Activated T-cell treated with anti-CD3 and anti-CD28 coated beads, Interleukin-2, amount 50 U/mL, for 4 hours (primary cell): Measurements from ENCODE around the gene SRPK3. TPM values are rescaled to one million over a fixed set of nuclear protein-coding genes. Genes with fewer than 3 reads are reported as not detected.
"Not testable (repeated sequence)": the region's sequence is repeated elsewhere in the genome, so short reads cannot be mapped to it uniquely, and the experiment has no call there.

ENCODE experiments used
- ATAC-seq, 2 donors: fragments of 200-7000 bp; cut with Tn5 transposase; one replicate each; pipeline ENCODE4 v1.10.0; 2021
- DNase-seq: peaks from one replicate; pipeline ENCODE4 v3.0.0-alpha.2; 2020
- H3K27me3 Mint-ChIP-seq: one replicate; pipeline ENCODE4 v1.8.0; 2021; ENCODE audit warnings: low read depth, mixed read lengths
- H3K36me3 Mint-ChIP-seq: one replicate; pipeline ENCODE4 v1.8.0; 2022; ENCODE audit warnings: mixed read lengths; ENCODE audit not compliant: insufficient read depth
- H3K4me1 Mint-ChIP-seq: one replicate; pipeline ENCODE4 v1.8.0; 2021; ENCODE audit warnings: low read depth, mixed read lengths
- H3K4me3 Mint-ChIP-seq: one replicate; pipeline ENCODE4 v1.8.0; 2021; ENCODE audit warnings: mild to moderate bottlenecking, moderate library complexity, mixed read lengths
- H3K9me3 Mint-ChIP-seq: one replicate; pipeline ENCODE4 v1.8.0; 2021; ENCODE audit warnings: mixed read lengths
- total RNA-seq, 3 donors: library from RNA; stranded (reverse); gene quantifications; one replicate each; pipeline ENCODE4 v1.2.1, GENCODE V29; 2021

The SRPK3 gene
- total RNA-seq, 3 donors from 2014 or later: not detected

- peak; percentile 41 to 73 for ATAC-seq
- peaks cover 37% of the 10 kb centered on the region for H3K4me1 Mint-ChIP-seq
- no peaks in the 10 kb centered on the region for H3K36me3 Mint-ChIP-seq
- peak overlapping the region; percentile 35 for H3K4me3 Mint-ChIP-seq
- H3K9me3 Mint-ChIP-seq: no peaks in the 10 kb centered on the region
- DNase-seq: no peak
- no peaks in the 10 kb centered on the region for H3K27me3 Mint-ChIP-seq
These were observed 36.2 kb downstream of the SRPK3 start for GRCh38 chrX:153816831-153817690.

- not testable (repeated sequence) for DNase-seq, H3K36me3 Mint-ChIP-seq, ATAC-seq, H3K4me3 Mint-ChIP-seq, H3K27me3 Mint-ChIP-seq, H3K9me3 Mint-ChIP-seq
- peaks cover 44% of the 10 kb centered on the region for H3K4me1 Mint-ChIP-seq
These were observed 37.2 kb downstream of the SRPK3 start for GRCh38 chrX:153818064-153818463.

DNA sequence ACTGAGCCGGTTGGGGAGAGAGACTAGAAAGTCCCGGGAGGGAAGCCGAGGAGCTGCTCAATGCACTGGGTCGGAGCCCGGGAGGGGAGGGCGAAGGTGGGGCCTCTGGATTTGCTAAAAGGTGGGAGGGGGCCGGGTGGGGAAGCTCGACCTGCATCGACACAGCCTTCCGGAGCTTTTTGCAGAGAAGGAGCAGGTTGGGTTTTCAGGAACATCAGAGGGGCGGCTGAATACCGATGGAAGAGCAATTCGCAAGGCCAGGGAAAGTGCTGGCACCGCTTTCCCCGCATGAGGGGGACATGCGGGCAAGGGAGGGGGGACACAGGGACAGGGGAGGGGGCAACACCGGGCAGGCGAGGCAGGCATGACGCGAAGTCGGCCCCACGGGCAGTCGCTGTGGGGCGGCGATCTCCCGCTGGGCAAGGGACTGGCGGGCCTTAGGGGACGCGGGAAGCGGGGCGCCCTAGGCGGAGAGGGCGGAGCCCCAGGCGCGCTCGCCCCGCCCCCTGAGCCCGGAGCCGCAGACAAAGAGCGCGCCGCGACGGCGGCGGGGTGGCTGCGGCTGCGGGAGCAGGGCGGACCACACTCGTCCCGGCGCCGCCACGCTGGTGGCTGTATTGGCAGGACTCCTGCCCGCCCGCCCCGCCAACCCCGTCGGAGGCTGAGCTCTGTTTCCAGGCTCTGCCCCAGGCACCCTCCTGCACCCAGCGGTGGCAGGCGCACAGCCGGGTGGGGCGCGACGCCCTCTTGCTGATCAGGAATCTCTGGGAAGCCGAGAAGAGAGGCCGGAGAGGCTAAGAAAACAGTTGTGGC is 37.9 kb downstream of the SRPK3 start:
- Mint-ChIP-seq H3K9me3 (no peaks in the 10 kb centered on the region), H3K27me3 (no peaks in the 10 kb centered on the region), H3K36me3 (no peaks in the 10 kb centered on the region), H3K4me1 (peaks cover 47% of the 10 kb centered on the region), H3K4me3 (peak overlapping the region; percentile 64)
- ATAC-seq: peak; percentile 87 to 91
- peak; percentile 41 for DNase-seq

- no peak for DNase-seq
- Mint-ChIP-seq H3K4me3 (peak overlapping the region; percentile 64), H3K4me1 (peaks cover 48% of the 10 kb centered on the region), H3K27me3 (no peaks in the 10 kb centered on the region), H3K9me3 (no peaks in the 10 kb centered on the region), H3K36me3 (no peaks in the 10 kb centered on the region)
- ATAC-seq: peak in 1 of 2 donors; percentile 8
These were observed 38.7 kb downstream of the SRPK3 start for GRCh38 chrX:153819384-153820040.

DNA sequence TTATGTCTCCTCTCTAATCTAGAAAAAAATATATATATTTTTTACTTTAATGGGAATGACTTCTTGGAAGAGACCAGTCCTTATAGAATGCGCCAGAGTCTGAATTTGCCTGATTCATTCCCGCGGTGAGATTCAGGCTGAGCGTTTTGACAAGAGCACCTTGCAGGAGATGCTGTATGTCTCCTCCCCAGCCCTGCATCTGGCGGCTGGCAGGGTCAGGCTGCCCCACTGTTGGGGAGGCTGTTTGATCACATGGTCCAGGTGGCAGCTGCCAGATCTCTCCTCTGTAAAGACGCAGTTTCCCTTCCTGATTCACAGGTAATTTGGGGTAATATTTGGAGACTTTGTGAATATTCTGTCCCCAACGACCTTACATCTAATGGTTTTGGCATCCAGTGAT is 39.8 kb downstream of the SRPK3 start:
- Mint-ChIP-seq H3K27me3 (no peaks in the 10 kb centered on the region), H3K4me1 (peaks cover 41% of the 10 kb centered on the region), H3K4me3 (no peak overlapping the region), H3K36me3 (no peaks in the 10 kb centered on the region), H3K9me3 (no peaks in the 10 kb centered on the region)
- DNase-seq (no peak), ATAC-seq (no peak)

DNA sequence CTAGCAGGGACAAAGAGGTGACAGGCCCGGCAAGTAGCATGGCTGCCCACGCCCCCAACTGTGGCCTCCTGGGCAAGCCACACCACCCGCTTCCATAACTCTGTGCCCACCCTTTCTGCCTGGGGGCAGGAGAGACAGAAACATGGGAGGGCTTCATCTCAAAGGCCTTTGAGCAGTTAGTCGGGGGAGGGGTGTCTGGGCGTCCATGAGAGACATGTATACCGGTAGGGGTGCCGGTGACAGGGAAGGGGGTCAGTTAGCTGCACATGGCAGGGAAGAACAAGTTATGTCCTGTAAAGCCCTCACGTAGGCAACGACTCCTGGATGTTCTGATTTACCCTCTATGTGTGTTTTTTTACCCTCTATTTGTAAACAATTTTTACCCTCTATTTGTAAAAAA is 40.2 kb downstream of the SRPK3 start:
- H3K27me3 Mint-ChIP-seq: no peaks in the 10 kb centered on the region
- no peak overlapping the region for H3K4me3 Mint-ChIP-seq
- ATAC-seq (no peak), DNase-seq (no peak)
- H3K9me3 Mint-ChIP-seq: no peaks in the 10 kb centered on the region
- peaks cover 41% of the 10 kb centered on the region for H3K4me1 Mint-ChIP-seq
- no peaks in the 10 kb centered on the region for H3K36me3 Mint-ChIP-seq

GRCh38 chrX:153824348-153824747 is 43.5 kb downstream of the SRPK3 start:
- H3K4me1 Mint-ChIP-seq: peaks cover 39% of the 10 kb centered on the region
- ATAC-seq: no peak
- H3K27me3 Mint-ChIP-seq: no peaks in the 10 kb centered on the region
- H3K4me3 Mint-ChIP-seq: no peak overlapping the region
- no peaks in the 10 kb centered on the region for H3K9me3 Mint-ChIP-seq
- H3K36me3 Mint-ChIP-seq: no peaks in the 10 kb centered on the region
- no peak for DNase-seq

DNA sequence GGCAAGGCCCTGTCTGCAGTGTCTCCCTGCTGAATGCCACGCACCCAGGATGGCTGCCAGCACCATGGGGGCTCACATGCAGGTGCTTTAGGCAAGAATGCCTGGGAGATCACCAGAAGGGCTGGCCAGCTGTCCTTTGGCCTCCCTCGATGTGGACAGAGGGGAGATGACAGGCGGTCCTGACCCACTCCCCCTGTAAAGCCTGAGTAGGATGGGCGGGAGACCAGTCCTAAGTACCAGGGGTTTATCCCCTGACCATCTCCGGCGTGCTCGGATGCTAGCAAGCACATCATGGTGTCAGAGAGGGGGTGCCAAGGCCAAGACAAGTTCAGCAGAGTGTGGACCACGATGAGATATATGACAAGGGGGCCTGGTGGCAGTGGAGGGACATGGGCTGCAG is 44.2 kb downstream of the SRPK3 start:
- no peaks in the 10 kb centered on the region for H3K27me3 Mint-ChIP-seq
- peaks cover 35% of the 10 kb centered on the region for H3K4me1 Mint-ChIP-seq
- H3K36me3 Mint-ChIP-seq: no peaks in the 10 kb centered on the region
- no peak for ATAC-seq
- H3K9me3 Mint-ChIP-seq: no peaks in the 10 kb centered on the region
- no peak for DNase-seq
- no peak overlapping the region for H3K4me3 Mint-ChIP-seq

GRCh38 chrX:153827016-153827415 is 46.2 kb downstream of the SRPK3 start:
- DNase-seq: no peak
- no peak overlapping the region for H3K4me3 Mint-ChIP-seq
- H3K9me3 Mint-ChIP-seq: no peaks in the 10 kb centered on the region
- H3K4me1 Mint-ChIP-seq: peaks cover 21% of the 10 kb centered on the region
- no peaks in the 10 kb centered on the region for H3K36me3 Mint-ChIP-seq
- no peaks in the 10 kb centered on the region for H3K27me3 Mint-ChIP-seq
- ATAC-seq: no peak

- H3K4me1 Mint-ChIP-seq: peaks cover 13% of the 10 kb centered on the region
- DNase-seq: no peak
- H3K9me3 Mint-ChIP-seq: no peaks in the 10 kb centered on the region
- H3K36me3 Mint-ChIP-seq: no peaks in the 10 kb centered on the region
- no peak overlapping the region for H3K4me3 Mint-ChIP-seq
- peaks cover 2% of the 10 kb centered on the region for H3K27me3 Mint-ChIP-seq
- no peak for ATAC-seq
These were observed 47.1 kb downstream of the SRPK3 start for GRCh38 chrX:153827903-153828302.

GRCh38 chrX:153828308-153828707 is 47.5 kb downstream of the SRPK3 start:
- ATAC-seq: no peak
- peaks cover 2% of the 10 kb centered on the region for H3K27me3 Mint-ChIP-seq
- H3K36me3 Mint-ChIP-seq: no peaks in the 10 kb centered on the region
- H3K4me3 Mint-ChIP-seq: no peak overlapping the region
- H3K4me1 Mint-ChIP-seq: peaks cover 13% of the 10 kb centered on the region
- H3K9me3 Mint-ChIP-seq: no peaks in the 10 kb centered on the region
- no peak for DNase-seq

GRCh38 chrX:153828723-153829548 is 48.1 kb downstream of the SRPK3 start:
- Mint-ChIP-seq H3K4me3 (peak overlapping the region; percentile 42), H3K36me3 (no peaks in the 10 kb centered on the region), H3K27me3 (peaks cover 2% of the 10 kb centered on the region), H3K9me3 (no peaks in the 10 kb centered on the region), H3K4me1 (peaks cover 9% of the 10 kb centered on the region)
- ATAC-seq (peak; percentile 12 to 13), DNase-seq (no peak)

GRCh38 chrX:153829549-153829798 is 48.6 kb downstream of the SRPK3 start:
- ATAC-seq (peak in 1 of 2 donors; percentile 16), DNase-seq (no peak)
- Mint-ChIP-seq H3K4me3 (peak overlapping the region; percentile 42), H3K4me1 (peaks cover 9% of the 10 kb centered on the region), H3K9me3 (no peaks in the 10 kb centered on the region), H3K36me3 (no peaks in the 10 kb centered on the region), H3K27me3 (peaks cover 2% of the 10 kb centered on the region)
